ENCODE data around the gene KLLN.
"Not testable (repeated sequence)": the region's sequence is repeated elsewhere in the genome, so short reads cannot be mapped to it uniquely, and the experiment has no call there.

KLLN gene

DNA sequence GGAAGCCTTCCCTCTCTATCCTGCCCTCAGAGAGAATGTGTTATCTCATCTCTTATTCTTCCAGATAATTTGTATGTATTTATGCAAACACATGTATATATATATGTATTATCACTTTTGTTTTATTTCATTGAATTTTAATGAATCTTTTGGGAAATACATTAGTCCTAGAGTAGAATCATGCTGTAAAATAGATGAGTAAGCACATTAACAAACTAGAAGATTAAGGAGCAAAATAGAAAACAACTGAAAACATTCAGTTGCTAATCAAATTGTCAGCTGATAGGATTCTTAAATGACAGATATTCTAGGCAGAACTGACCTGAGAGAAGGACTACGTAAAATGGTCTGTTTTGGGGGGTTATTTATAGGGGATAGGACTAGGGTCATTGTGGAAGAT lies 11.2 kb downstream of the KLLN start:
- no peak for DNase-seq (ENCODE audit: low read depth)
- no peak overlapping the region for H3K4me3 ChIP-seq (ENCODE audit: low read depth, low read length)
- TF ChIP-seq, protein P1, sequence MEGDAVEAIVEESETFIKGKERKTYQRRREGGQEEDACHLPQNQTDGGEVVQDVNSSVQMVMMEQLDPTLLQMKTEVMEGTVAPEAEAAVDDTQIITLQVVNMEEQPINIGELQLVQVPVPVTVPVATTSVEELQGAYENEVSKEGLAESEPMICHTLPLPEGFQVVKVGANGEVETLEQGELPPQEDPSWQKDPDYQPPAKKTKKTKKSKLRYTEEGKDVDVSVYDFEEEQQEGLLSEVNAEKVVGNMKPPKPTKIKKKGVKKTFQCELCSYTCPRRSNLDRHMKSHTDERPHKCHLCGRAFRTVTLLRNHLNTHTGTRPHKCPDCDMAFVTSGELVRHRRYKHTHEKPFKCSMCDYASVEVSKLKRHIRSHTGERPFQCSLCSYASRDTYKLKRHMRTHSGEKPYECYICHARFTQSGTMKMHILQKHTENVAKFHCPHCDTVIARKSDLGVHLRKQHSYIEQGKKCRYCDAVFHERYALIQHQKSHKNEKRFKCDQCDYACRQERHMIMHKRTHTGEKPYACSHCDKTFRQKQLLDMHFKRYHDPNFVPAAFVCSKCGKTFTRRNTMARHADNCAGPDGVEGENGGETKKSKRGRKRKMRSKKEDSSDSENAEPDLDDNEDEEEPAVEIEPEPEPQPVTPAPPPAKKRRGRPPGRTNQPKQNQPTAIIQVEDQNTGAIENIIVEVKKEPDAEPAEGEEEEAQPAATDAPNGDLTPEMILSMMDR (conservative IDR thresholded peaks at IDR 0.05; ENCODE audit: low read depth, low read length), result no peak

DNA sequence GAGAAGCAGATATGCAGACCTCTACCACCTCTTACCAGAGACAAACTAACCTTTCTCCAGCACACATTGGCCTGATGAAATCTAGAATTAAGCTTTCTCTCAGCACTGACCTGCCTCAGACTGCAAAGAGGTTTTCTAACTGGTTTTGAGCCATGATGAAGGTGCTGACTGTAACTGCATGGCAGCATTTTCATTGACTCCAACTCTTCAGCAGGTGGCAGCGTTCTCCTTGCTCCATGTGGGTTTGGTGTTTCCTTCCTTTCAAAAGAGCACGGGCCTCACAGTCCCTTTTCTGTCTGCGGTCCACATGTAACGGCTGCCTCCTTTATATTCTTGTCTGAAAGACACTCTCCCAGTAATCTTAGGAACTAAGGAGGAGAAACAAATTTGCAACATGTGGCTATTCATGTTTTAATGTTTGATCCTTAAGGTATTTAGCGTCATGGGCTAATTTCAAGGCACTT lies 12.6 kb downstream of the KLLN start:
- H3K4me3 ChIP-seq (ENCODE audit: low read depth, low read length), result no peak overlapping the region
- TF ChIP-seq, protein P1 (conservative IDR thresholded peaks at IDR 0.05; ENCODE audit: low read depth, low read length), result peak; percentile 85
- DNase-seq (ENCODE audit: low read depth), result peak; percentile 85

DNA sequence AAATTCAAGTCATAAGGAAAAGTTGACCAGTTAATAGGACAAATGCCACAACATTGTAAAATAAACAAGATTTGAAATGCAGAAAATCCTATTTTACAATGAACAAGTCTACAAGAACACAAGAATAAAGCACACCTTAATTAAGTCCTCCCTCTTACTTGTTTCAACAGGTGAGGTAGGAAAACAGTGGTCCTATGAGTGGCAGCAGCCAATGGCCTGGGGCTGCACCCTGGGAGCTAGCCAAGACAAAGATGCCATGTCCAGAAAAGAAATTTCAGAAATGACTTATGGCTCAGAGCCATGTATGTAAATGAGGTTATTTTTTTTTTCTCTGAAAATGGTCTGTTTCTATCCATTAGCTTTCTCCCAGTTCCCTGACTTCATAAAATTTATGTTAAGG lies 14.3 kb downstream of the KLLN start:
- no peak overlapping the region for H3K4me3 ChIP-seq (ENCODE audit: low read depth, low read length)
- DNase-seq (ENCODE audit: low read depth), result no peak
- TF ChIP-seq, protein P1 (conservative IDR thresholded peaks at IDR 0.05; ENCODE audit: low read depth, low read length), result no peak

DNA sequence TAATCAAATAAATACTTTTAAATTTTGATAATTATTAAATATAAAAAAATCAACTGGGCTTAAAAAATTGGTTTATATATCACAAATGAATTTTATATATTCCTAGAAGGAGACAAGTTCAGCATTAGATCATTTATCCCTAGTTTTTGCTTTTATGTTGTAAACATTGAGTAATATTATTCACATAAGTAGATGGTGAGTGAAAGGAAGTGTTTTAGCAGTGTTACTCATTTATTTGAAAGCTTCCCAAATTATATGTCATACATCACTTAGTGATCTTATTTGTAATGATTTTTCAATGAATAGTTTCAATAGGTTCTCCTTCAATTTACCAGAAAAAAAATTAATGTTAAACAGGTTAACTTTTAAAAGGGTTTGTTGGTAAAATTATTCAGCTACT lies 15.8 kb downstream of the KLLN start:
- DNase-seq (ENCODE audit: low read depth), result no peak
- TF ChIP-seq, protein P1 (conservative IDR thresholded peaks at IDR 0.05; ENCODE audit: low read depth, low read length), result no peak
- no peak overlapping the region for H3K4me3 ChIP-seq (ENCODE audit: low read depth, low read length)

DNA sequence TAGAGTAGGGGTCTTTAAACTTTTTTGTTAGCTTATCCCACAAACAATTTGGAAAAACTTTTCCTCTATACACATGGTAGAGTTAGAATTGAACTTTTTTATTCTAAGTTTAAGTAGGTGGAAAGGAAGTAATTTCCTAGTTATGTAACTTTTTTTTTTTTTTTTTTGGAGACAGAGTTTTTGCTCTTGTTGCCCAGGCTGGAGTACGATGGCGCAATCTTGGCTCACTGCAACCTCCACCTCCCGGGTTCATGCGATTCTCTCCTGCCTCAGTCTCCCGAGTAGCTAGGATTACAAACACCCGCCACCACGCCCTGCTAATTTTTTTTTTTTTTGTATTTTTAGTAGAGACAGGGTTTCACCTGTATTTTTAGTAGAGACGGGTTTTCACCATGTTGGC lies 16.6 kb downstream of the KLLN start:
- not testable (repeated sequence) for H3K4me3 ChIP-seq (ENCODE audit: low read depth, low read length); DNase-seq (ENCODE audit: low read depth)

DNA sequence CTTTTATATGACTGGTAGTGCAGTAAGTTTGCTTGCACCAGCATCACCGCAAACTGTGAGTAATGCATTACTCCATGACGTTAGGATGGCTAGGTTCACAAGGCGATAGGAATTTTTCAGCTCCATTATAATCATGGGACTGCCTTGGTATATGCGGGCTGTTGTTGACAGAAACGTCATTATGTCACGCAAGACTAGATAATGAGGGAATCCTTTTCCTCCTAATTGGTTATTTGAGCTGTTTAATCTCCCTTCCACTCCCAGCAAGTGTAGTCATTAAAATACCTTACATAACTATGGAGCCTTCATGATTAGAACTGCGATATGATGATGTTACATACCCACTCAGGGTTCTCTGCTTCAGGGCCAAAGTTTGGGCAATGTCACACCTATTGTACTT lies 17.3 kb downstream of the KLLN start:
- peak; percentile 91 for DNase-seq (ENCODE audit: low read depth)
- TF ChIP-seq, protein P1 (conservative IDR thresholded peaks at IDR 0.05; ENCODE audit: low read depth, low read length), result no peak
- H3K4me3 ChIP-seq (ENCODE audit: low read depth, low read length), result no peak overlapping the region

DNA sequence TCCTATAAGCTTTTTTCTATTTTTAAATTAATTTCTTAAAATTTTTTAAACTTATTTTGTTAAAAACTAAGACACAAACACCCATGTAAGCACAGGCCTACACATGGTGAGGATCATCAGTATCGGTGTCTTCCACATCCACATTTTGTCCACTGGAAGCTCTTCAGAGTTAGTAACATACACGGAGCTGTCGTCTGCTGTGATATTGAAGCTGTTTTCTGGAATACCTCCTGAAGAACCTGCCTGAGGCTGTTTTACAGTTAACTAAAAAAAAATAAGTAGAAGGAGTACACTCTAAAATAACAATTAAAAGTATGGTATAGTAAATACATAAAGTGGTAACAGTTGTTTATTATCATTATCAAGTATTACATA lies 17.7 kb downstream of the KLLN start:
- TF ChIP-seq, protein P1 (conservative IDR thresholded peaks at IDR 0.05; ENCODE audit: low read depth, low read length), result no peak
- no peak for DNase-seq (ENCODE audit: low read depth)
- H3K4me3 ChIP-seq (ENCODE audit: low read depth, low read length), result no peak overlapping the region
